ENCODE results near the gene HPCAL1.

The HPCAL1 gene

DNA sequence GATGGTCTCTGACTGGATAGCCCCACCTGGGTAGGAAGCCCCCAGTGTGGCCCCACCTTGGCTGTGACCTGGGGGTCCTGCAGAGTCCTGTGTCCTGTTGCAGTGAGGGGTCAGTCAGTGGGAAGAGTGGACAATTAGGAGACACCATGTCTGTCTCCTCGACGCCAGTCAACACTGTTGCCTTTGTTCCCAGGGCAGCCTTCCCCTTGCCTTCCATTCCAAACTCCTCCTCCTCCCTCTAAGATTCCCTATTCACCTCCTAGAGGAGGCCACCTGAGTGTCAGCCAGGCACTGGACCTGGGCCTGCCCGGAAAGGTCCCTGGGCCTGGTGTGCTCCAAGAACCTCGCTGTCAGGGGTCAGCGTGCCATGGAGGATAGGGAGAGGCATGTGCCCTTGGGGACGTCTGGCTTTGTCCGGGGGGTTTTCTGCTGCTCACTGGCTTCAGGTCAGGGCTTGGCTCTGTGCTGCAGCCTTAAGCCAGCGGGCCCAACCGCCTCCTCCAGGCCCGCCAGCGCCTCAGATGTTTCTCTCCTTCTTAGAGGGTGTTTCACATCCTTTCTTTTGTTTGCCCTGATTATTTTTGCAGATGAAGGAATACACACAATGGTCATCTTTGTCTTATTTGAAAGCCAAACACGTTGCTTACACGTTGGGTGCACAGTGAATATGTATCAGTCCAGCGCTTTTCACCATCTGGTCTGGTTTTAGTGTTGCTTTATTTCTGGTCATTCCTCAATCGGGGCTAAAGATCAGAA, 68.9 kb downstream of the HPCAL1 start:
- H3F3A ChIP-seq (ENCODE audit: insufficient read depth): no peaks in the 10 kb centered on the region
- H4K20me1 ChIP-seq (ENCODE audit: low read depth, low read length): no peaks in the 10 kb centered on the region
- H2AFZ ChIP-seq (ENCODE audit: low read depth, low read length, severe bottlenecking): no peak overlapping the region
- no peak overlapping the region for H3K9ac ChIP-seq (ENCODE audit: low read length)
- no peak overlapping the region for H3K27ac ChIP-seq (ENCODE audit: low read depth, low read length)
- no peak for TF ChIP-seq EZH2phosphoT487 (conservative IDR thresholded peaks at IDR 0.05; ENCODE audit: low read length)
- TF ChIP-seq, protein P1, sequence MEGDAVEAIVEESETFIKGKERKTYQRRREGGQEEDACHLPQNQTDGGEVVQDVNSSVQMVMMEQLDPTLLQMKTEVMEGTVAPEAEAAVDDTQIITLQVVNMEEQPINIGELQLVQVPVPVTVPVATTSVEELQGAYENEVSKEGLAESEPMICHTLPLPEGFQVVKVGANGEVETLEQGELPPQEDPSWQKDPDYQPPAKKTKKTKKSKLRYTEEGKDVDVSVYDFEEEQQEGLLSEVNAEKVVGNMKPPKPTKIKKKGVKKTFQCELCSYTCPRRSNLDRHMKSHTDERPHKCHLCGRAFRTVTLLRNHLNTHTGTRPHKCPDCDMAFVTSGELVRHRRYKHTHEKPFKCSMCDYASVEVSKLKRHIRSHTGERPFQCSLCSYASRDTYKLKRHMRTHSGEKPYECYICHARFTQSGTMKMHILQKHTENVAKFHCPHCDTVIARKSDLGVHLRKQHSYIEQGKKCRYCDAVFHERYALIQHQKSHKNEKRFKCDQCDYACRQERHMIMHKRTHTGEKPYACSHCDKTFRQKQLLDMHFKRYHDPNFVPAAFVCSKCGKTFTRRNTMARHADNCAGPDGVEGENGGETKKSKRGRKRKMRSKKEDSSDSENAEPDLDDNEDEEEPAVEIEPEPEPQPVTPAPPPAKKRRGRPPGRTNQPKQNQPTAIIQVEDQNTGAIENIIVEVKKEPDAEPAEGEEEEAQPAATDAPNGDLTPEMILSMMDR (IDR thresholded peaks at IDR 0.05; ENCODE audit: insufficient read depth, low read length, poor library complexity, severe bottlenecking): no peak
- H3K4me2 ChIP-seq (ENCODE audit: low read depth, low read length, poor library complexity, severe bottlenecking): no peak overlapping the region
- no peaks in the 10 kb centered on the region for H3K36me3 ChIP-seq (ENCODE audit: low read length)
- no peaks in the 10 kb centered on the region for H3K9me3 ChIP-seq (ENCODE audit: insufficient read depth, low read length)
- no peak overlapping the region for H3K4me3 ChIP-seq (ENCODE audit: insufficient read depth, low read length, poor library complexity, severe bottlenecking)
- no peaks in the 10 kb centered on the region for H3K79me2 ChIP-seq (ENCODE audit: insufficient read depth, low read length)
- no peaks in the 10 kb centered on the region for H3K9me2 ChIP-seq (replicated peaks; ENCODE audit: insufficient read depth, low read length)
- no peaks in the 10 kb centered on the region for H3K27me3 ChIP-seq (ENCODE audit: low read length)

DNA sequence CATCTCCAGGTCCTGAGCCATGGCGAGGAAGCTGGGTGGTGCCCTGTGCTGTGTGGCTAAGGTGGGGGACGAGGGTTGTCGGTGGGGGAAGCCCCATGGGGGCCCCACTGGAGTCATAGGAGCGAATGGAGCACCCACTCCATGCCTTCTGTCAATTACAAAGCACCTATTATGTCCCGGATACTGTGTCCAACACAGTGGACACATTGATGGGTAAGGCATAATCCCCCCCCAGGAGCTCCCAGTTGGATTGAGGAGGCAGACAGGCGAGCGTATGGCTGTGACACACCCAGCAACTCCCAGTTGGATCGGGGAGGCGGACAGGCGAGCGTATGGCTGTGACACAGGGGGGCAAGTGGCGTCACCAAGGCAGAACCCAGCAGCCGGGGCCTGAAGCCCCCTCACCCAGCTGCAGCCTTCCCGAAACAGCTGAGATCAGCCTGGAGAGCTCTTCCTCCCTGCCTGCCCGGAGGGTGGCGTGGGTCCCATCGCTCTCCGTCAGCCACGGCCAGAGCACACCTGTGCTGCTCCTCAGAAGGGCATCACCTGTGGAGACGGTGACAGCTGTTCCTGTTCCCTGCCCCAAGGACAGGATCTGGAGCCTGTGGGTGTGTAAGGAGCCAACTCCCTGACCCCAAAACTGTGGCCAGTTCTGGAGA, 69.6 kb downstream of the HPCAL1 start:
- no peaks in the 10 kb centered on the region for H3K36me3 ChIP-seq (ENCODE audit: low read length)
- no peak overlapping the region for H3K4me3 ChIP-seq (ENCODE audit: insufficient read depth, low read length, poor library complexity, severe bottlenecking)
- no peaks in the 10 kb centered on the region for H4K20me1 ChIP-seq (ENCODE audit: low read depth, low read length)
- no peak overlapping the region for H3K4me2 ChIP-seq (ENCODE audit: low read depth, low read length, poor library complexity, severe bottlenecking)
- H3K9me2 ChIP-seq (replicated peaks; ENCODE audit: insufficient read depth, low read length): no peaks in the 10 kb centered on the region
- H3K79me2 ChIP-seq (ENCODE audit: insufficient read depth, low read length): no peaks in the 10 kb centered on the region
- H3K9me3 ChIP-seq (ENCODE audit: insufficient read depth, low read length): no peaks in the 10 kb centered on the region
- TF ChIP-seq, protein P1 (IDR thresholded peaks at IDR 0.05; ENCODE audit: insufficient read depth, low read length, poor library complexity, severe bottlenecking): no peak
- no peak for TF ChIP-seq EZH2phosphoT487 (conservative IDR thresholded peaks at IDR 0.05; ENCODE audit: low read length)
- no peaks in the 10 kb centered on the region for H3F3A ChIP-seq (ENCODE audit: insufficient read depth)
- H2AFZ ChIP-seq (ENCODE audit: low read depth, low read length, severe bottlenecking): no peak overlapping the region
- H3K27me3 ChIP-seq (ENCODE audit: low read length): no peaks in the 10 kb centered on the region
- H3K9ac ChIP-seq (ENCODE audit: low read length): no peak overlapping the region
- H3K27ac ChIP-seq (ENCODE audit: low read depth, low read length): no peak overlapping the region

DNA sequence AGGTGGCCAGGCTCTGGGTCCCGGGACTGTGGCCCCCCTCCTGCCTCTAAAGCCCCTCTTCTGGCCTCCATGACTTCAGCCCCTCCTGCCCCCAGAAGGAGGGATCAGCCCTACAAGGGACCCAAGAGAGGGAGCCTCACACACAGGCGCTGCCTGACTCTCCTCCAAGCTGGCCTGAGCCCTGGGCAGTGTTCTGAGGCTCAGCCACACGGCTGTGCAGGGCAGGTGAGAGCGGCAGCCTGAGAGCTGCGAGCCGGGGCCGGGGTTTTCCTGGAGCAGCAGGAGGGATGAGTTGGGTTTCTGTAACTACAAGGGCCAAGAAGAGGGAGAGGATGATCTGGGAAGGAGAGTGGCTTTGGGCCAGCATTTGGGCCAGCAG, 70.1 kb downstream of the HPCAL1 start:
- H3K27ac ChIP-seq (ENCODE audit: low read depth, low read length): no peak overlapping the region
- H2AFZ ChIP-seq (ENCODE audit: low read depth, low read length, severe bottlenecking): no peak overlapping the region
- H3K4me2 ChIP-seq (ENCODE audit: low read depth, low read length, poor library complexity, severe bottlenecking): no peak overlapping the region
- no peak overlapping the region for H3K9ac ChIP-seq (ENCODE audit: low read length)
- no peaks in the 10 kb centered on the region for H3K27me3 ChIP-seq (ENCODE audit: low read length)
- H3K36me3 ChIP-seq (ENCODE audit: low read length): no peaks in the 10 kb centered on the region
- TF ChIP-seq, protein P1 (IDR thresholded peaks at IDR 0.05; ENCODE audit: insufficient read depth, low read length, poor library complexity, severe bottlenecking): no peak
- no peak for TF ChIP-seq EZH2phosphoT487 (conservative IDR thresholded peaks at IDR 0.05; ENCODE audit: low read length)
- H3K9me3 ChIP-seq (ENCODE audit: insufficient read depth, low read length): no peaks in the 10 kb centered on the region
- H3F3A ChIP-seq (ENCODE audit: insufficient read depth): no peaks in the 10 kb centered on the region
- no peaks in the 10 kb centered on the region for H4K20me1 ChIP-seq (ENCODE audit: low read depth, low read length)
- no peak overlapping the region for H3K4me3 ChIP-seq (ENCODE audit: insufficient read depth, low read length, poor library complexity, severe bottlenecking)
- H3K79me2 ChIP-seq (ENCODE audit: insufficient read depth, low read length): no peaks in the 10 kb centered on the region
- H3K9me2 ChIP-seq (replicated peaks; ENCODE audit: insufficient read depth, low read length): no peaks in the 10 kb centered on the region

All from SU-DHL-6 (cell line).